HTERT RPE-1 (cell line): ENCODE results near the gene SLC15A3.

Experiments
- in situ Hi-C: fragments of 300-500 bp; cut with MboI; formaldehyde crosslinking; loops from 4 replicates; pipeline ENCODE4 v1.14.3; 2020; ENCODE audit warnings: low sequenced_read_pairs

The SLC15A3 gene

DNA sequence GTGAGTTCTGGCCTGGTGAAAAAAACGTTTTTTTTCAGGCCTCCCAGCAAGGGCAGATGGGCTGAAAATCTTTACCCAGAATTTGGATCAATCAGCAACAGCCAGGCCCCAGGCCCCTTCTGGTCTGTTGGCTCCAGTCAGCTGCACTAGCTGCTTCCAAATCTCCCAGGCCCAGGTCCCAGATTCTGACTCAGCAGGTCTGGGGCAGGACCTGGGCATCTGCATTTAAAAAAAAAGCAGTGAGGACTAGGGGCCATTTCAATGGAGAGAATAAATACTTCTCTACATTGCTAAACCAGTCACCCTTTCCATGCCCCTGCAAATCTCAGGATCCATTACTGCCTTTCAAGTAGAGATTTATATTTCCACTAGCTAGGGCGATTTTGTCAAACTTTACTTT, 4.3 kb downstream of the SLC15A3 start:
- in situ Hi-C loops, result no loop called here

DNA sequence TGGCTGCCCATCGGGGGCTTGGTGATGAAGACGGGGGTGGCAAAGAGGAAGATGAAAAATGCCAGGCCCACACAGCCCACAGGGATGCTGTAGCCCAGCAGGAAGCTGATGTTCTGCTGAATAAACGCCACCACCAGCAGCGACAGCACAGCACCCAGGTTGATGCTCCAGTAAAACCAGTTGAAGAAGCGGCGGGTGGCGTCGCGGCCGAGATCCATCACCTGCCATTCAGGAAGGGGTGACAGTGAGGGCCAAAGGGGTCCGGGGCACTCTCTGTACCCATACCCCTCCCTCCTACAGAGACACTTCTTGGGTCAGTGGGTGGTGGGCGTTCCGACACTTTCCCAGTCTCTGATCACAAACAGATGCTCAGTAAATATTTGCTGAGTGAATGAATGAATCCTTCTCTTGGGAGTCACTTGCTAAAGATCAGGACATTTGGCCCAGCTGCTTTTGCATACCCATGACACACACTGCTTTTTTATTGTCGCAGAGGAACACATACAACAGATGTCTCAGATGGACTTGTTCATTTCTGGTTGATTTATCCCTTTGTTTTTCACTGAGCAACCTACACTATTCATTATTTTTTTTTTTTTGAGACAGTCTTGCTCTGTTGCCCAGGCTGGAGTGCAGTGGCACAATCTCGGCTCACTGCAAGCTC, 5.2 kb downstream of the SLC15A3 start:
- in situ Hi-C loops, result no loop called here

DNA sequence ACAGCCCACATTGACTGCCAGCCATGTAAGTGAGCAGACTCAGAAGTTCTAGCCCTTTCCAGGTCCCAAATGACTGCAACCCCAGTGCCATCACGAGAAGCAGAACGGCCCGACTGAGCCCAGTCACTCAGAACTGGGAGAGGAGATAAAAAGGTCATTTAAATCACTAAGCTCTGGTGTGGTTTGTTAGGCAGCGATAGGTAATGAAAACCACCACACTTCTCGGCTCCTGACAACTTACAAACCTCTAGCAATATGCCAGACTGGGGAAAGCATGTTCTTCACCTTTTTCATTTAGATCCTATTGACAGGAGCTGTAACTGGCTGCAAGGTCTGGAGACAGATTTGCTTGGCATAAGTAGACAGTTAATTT, 6.7 kb downstream of the SLC15A3 start:
- in situ Hi-C loops, result no loop called here

DNA sequence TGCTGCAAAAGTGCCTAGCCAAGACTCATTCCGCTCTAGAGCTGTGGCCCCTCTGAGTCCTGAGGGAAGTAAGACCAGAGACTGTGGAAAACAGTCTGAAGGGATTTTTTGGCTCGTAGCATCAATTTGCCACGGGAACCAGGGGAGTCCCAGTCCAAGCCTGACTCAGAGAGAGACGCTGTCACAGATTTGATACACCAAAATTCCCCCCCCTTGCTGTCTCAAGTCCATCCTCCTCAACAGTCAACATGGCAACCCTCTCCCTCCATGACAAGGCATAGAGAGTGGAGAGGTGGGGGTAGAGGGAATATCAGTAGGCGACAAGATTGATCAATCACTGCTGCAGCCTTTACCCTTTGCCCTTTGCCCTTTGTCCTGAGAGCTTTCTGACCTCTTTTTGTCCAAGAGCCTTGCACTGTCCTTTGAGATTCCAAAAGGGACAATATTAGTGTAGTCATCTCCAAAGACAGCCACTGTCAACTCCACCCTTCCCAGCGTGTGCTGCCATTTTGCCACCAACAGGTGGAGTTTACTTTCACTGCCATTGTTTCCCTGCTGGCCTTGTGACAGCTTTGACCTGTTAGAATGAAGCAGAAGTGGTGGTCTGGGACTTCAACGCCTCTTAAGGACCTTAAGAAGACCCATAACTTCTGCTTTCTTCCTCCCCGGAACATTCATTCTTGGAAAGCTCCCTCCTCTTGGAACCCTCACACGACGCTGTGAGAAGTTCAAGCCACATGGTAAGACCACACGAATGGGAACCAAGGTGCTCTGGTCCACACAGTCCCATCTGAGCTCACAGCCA, 7.3 kb downstream of the SLC15A3 start:
- in situ Hi-C loops, result no loop called here

DNA sequence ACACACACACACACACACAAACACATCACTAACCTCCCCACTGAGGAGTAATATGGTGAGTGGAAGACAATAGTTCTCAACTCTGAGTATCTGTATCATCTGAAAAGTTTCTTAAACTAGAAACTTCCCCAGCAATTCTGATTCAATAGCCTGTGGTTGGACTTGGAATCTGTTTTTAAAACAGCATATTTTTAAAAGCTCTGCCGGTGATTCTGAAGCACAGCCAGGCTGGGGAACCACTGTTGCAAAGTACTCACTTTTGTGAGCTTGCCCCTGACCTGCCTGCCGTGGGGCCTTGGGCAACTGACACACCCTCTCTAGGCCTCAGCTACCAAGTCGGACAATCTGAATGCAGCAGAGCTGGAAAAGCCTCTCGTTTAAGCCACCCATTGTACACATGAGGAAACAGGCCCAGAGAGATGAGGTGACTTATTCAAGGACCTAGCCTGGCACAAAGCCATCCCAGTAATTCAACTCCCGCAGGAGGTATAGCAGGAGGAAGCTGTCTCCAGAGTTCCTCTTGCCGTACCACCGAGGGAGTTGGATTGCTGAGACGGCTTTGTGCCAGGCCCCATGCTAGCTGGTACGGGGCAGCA, 8.9 kb downstream of the SLC15A3 start:
- in situ Hi-C loops, result no loop called here

DNA sequence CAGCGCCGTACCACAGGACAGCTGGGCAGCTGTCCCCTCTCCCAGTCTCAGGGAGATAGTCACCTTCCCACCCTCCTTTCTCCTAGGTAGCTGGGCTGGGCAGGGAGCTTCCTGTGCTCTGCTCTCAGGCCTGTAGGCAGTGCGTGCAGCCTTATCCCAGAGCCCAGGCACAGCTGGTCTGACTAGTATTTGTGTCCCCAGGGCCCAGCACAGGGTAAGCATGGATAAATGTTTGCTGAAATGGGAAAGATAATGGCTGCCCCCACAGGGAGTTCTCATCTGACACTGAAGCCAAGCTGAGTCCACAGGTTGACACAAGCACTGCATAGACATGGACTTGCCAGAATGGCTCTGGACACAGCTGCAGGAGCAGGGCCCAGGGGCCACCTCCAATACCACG, 9.8 kb downstream of the SLC15A3 start:
- in situ Hi-C loops, result no loop called here

DNA sequence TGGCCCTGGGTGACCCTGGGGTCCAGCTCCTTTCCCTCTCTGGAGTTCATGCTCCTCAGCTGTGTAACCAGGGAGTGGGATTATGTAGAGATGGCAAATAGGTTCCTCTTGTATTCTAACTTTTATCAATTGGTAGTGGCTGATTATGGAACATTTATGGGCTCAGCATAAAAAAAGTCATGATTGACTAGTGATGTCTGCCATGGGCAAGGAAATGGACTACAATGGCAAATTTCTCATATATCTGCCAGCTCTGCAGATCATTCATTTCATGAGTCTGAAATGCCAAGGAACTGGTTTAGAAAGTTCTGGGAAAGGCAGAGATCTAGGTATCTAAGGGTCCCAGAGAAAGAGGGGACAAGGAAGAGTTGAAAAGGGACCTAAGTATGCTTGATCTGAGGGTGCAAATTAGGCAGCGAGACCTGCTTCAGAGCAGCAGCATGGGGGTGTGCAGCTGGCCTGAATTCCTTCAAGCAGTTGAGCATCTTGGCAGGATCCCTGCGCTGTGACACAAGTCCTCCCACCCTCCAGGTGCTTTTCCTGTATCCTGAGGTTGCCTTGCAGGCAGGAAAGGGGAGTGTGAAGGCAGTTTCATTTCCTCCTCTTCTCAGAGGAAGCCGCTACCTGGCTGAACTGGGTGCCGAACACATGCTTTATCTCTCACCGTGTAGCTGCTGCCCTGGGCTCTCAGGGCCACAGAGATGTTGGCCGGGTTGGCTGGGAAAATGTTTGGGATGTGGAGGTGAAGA, 10.4 kb downstream of the SLC15A3 start:
- in situ Hi-C loops, result no loop called here

DNA sequence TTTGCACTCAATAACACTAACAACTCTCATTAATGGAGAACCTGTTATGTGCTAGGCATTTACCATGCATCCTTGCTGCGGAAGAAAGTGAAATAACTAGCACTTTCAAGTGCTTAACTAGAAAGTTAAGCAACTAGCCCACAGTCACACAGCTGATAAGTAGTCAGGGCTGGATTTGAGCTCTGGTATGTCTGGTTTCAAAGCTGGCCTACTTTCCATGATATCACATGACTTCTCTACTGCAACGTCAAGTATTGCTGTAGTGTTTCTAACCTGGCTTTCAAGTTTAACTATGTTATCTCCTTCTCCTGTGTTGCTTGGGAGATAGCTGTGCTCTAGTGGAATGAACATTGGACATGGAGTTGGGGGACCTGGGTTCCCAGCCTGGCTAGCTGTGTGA, 12.1 kb downstream of the SLC15A3 start:
- in situ Hi-C loops, result no loop called here

DNA sequence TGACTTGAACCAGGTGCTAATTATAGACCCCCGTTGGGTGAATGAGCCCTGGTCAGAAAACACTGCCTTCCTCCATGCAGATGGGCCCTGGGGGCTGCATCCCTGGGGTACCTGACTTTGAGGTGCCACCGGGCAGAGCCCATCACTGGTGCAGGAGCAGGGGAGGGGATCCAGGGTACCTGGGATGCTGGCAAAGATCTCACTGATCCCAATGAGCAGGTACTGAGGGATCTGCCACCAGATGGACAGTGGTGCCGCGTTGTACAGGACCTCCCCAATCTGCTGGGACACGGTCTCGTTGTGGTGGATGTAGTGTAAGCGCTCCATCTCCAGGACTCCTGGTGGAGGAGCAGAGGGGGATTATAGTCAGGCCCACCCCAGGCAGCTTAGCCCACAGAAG, 12.7 kb downstream of the SLC15A3 start:
- in situ Hi-C loops, result no loop called here

DNA sequence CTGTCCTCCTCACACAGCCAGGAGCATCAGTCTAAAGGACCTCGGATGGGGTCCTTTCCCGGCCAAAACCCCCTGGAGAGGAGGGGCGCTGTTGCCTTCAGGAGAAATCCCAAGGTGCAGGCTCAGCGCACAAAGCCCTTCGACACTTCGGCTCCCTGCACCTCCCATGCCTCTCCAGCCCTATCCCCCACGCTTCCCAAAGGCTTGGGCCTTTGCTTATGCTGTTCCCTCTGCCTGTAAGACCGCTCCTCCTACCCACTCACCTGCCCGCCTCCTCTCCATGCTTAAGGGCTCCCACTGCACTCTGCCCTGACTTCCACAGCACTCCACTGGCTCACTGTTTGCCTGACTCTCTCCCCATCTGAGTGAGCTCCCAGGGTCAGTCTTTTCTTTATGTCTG, 13.5 kb downstream of the SLC15A3 start:
- in situ Hi-C loops, result no loop called here

DNA sequence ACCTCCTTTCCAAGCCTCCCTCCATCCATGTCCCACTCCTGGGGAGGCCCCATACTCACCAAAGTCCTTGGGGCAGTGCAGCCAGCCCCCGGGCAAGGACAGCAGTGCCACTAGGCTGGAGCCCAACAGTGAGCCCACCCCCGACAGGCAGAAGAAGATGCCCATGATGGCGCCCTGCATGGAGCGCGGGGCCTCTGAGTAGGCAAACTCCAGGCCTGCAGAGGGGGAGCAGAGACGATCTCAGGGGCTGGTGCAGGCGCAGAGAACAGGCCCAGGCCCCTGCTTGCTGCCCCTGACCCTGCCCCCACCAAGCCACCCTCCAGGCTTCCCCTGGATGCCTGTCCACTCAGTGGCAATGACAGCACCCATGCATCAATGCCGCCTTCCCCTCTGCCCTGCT, 14.2 kb downstream of the SLC15A3 start:
- in situ Hi-C loops, result no loop called here

DNA sequence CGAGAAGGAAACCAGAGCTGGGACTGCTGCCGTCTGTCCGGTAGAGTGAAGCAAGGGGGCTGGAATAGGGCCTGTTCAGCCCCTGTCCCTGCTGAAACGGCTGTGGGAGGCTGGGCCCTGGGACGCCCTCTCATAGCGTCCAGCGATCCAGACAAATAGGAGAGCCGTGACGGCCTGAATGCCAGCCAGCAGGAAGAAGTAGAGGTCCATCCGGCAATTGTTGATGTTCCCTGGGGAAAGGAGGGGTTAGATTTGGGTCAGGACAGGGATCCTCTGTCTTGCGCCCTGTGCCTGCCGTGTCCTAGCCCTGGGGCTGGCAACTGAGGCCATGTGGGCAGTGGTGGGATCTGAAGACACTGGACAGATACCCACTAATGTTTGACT, 14.8 kb downstream of the SLC15A3 start:
- in situ Hi-C loops, result no loop called here

DNA sequence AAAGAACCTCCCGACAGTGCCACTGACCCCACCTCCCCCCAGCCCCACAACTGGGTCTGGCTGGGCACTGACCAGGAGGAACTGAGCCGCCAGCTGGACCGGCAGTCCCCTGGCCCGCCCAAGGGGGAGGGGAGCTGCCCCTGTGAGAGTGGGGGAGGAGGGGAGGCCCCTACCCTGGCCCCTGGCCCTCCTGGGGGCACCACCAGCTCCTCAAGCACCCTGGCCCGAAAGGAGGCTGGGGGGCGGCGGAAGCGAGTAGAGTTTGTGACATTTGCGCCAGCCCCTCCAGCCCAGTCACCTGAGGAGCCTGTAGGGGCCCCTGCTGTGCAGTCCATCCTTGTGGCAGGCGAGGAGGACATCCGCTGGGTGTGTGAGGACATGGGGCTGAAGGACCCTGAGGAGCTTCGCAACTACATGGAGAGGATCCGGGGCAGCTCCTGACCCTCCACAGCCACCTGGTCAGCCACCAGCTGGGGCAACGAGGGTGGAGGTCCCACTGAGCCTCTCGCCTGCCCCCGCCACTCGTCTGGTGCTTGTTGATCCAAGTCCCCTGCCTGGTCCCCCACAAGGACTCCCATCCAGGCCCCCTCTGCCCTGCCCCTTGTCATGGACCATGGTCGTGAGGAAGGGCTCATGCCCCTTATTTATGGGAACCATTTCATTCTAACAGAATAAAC, 15.4 kb downstream of the SLC15A3 start:
- in situ Hi-C loops, result no loop called here

DNA sequence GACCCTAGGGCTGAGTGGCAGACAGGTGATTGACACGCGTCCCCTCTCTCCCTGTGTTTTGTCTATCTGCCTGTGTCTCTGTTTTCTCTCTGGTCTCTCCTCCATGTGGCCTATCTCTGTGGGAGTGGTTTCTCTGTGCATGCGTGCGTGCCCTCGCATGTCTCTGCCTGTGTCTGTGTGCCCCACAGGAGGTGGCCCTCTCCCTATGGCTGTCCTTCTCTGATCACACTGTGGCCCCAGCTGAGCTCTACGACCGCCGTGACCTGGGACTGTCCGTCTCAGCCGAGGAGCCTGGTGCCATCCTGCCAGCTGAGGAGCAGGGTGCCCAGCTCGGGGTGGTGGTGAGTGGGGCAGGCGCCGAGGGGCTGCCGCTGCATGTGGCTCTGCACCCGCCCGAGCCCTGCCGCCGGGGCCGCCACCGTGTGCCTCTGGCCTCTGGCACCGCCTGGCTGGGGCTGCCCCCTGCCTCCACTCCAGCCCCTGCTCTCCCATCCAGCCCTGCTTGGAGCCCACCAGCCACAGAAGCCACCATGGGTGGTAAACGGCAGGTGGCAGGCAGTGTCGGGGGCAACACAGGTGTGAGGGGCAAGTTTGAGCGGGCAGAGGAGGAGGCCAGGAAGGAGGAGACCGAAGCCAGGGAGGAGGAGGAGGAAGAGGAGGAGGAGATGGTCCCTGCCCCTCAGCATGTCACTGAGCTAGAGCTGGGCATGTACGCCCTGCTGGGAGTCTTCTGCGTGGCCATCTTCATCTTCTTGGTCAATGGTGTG, 16.1 kb downstream of the SLC15A3 start:
- in situ Hi-C loops, result no loop called here

DNA sequence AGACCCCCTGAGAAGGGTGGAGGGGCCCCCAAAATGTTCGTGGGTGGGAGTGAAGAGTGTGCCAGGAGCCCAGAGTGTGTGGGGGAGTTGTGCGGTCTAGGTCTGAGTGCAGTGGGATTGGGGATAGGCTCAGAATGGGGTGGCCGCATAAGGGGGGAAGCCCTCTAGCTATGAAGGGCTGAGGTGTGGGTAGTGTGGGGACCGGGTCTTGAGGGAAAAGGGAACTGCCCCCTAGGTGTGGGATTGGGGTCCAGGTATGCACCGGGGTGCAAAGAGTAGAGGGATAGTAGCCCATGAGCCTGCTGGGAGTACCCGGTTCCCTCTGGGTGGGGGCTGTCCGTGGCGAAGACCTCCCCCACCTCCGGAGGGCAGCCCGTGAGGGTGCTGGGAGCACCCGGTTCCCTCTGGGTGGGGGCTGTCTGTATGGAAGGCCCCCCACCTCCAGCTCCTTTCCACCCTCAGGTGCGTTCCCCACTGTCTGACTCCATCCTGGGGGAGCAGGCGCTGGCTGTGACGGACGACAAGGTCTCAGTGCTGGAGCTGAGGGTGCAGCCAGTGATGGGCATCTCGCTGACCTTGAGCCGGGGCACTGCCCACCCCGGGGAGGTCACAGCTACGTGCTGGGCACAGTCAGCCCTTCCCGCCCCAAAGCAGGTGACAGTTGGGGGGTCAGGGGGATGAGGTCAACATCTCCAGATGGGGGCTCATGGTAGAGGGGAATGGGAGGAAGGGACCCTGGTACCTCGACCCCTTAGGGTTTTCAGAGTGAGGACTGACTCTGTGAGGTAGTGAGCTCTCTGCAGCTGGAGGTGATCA, 17.0 kb downstream of the SLC15A3 start:
- in situ Hi-C loops, result no loop called here

DNA sequence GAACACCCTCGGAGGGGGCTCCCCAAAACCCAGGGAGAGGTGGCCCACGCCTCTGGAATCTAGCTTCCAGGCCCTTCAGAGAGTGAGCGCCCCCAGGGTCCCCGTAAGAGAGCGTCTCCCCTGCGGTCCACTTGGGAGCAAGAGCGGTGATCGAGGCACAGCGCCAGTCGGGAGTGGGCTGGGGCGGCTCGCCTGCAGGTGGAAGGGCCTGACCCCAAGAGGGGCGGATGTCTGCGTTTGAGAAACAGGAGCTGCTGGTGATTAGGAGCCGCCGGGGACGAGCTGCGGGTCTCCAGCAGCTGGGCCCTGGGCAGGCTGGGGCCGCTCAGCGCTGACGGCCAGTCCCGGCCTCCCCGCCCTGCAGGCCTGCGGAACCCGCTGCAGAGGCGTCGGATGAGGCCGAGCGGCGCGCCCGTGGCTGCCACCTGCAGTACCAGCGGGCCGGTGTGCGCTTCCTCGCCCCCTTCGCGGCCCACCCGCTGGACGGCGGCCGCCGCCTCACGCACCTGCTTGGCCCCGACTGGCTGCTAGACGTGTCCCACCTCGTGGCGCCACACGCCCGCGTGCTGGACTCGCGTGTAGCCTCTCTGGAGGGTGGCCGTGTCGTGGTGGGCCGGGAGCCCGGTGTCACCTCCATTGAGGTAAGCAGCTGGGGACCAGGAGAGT, 17.7 kb downstream of the SLC15A3 start:
- in situ Hi-C loops, result no loop called here

DNA sequence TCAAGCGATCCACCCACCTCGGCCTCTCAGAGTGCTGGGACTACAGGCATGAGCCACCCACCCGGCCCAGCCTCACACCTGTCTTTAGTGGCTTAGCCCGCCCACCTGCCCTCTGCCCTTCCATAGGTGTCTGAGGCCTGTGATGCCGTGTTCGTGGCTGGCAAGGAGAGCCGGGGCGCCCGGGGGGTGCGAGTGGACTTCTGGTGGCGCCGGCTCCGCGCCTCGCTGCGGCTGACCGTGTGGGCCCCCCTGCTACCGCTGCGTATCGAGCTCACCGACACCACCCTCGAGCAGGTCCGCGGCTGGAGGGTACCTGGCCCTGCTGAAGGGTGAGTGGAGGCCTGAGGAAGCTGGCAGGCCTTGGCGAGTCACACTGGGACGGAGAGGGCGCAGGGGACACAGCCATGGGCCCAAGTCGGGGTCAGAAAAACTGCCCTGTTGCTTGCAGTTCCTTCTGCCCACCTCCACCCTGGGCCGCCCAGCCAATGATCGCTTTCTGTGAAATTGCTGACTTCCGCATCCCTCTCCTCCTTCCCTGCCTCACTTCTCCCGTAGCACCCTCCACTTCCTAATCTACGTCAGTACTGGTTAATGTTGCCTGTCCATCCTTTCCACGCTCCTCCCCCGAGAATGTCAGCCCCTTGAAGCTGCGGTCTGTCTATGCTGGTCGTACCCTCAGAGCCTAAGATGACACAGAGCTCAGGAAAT, 18.4 kb downstream of the SLC15A3 start:
- in situ Hi-C loops, result no loop called here

DNA sequence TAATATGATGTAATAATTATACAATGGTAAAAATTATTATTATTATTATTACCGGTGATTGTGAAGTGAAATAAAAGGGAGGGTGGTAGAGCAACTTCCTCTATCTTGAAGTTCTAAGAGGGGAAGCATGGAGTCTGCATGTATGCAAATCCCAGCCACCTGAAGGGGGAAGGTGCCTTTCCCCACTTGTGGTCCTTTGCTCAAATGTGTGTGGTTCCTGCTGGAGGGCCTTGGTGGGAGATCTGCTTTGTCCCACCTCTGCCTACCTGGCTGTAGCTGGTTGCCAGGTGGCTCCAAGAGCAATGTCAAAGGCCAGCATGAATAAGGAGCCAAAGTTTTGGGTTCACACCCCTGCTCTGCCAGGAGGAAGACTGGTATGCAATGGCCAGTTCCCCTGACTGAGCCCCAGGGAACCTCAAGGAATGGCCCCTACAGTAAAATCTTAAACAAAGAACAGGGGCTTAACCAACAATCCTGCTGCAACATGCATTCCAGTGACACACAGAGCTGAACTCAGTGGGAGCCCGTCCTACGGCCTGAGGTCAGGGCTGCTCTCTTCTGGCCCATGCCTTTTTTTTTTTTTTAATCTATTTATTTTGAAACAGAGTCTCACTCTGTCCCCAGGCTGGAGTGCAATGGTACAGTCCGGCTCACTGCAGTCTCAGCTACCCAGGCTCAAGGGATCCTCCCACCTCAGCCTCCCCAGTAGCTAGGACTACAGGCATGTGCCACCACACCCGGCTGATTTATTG, 19.2 kb downstream of the SLC15A3 start:
- in situ Hi-C loops, result no loop called here
